Skin epidermis (tissue), 12 donors: Measurements from ENCODE around the gene KDSR.

Experiments used
- H3K27ac ChIP-seq, 21 experiments: fragments of 200-600 bp; sonication (generic) in 11 of 21; one replicate each; pipeline ENCODE4 v1.5.0; 2020; ENCODE audit warnings: mild to moderate bottlenecking in 3 of 21, inconsistent platforms in 2 of 21, moderate library complexity in 2 of 21
- H3K4me3 ChIP-seq, 7 experiments: fragments of 200-600 bp; sonication (generic) in 2 of 7; one replicate each; pipeline ENCODE4 v1.5.0; 2020; ENCODE audit warnings: inconsistent platforms in 2 of 7, mild to moderate bottlenecking in 2 of 7, moderate library complexity in 1 of 7

KDSR gene

GRCh38 chr18:63292831-63293683 is 73.9 kb downstream of the KDSR start:
- peak overlapping the region in 7 of 21 experiments; percentile 8 to 72 (median 31) for H3K27ac ChIP-seq

GRCh38 chr18:63291278-63291677 is 75.7 kb downstream of the KDSR start:
- Histone ChIP-seq H3K4me3 (no peak overlapping the region), H3K27ac (peak overlapping the region in 4 of 21 experiments; percentile 10 to 48 (median 44))

More at GRCh38 chr18:63292831-63293683, 73.9 kb downstream of the KDSR start:
- H3K4me3 ChIP-seq = no peak overlapping the region

- no peak overlapping the region for H3K4me3 ChIP-seq
- H3K27ac ChIP-seq = peak overlapping the region in 8 of 21 experiments; percentile 12 to 56 (median 46)
Observed at GRCh38 chr18:63290821-63291200, 76.2 kb downstream of the KDSR start.

- no peak overlapping the region for H3K4me3 ChIP-seq
- H3K27ac ChIP-seq = peak overlapping the region in 8 of 21 experiments; percentile 12 to 56 (median 46)
Observed at GRCh38 chr18:63290166-63290820, 76.7 kb downstream of the KDSR start.

GRCh38 chr18:63288311-63288710 is 78.7 kb downstream of the KDSR start:
- Histone ChIP-seq H3K27ac (peak overlapping the region in 6 of 21 experiments; percentile 7 to 44 (median 21)), H3K4me3 (no peak overlapping the region)

GRCh38 chr18:63287691-63288220 is 79.2 kb downstream of the KDSR start:
- Histone ChIP-seq H3K4me3 (no peak overlapping the region), H3K27ac (peak overlapping the region in 4 of 21 experiments; percentile 7 to 44 (median 27))

GRCh38 chr18:63286926-63287325 is 80.1 kb downstream of the KDSR start:
- no peak overlapping the region for H3K4me3 ChIP-seq
- peak overlapping the region in 2 of 21 experiments; percentile 32 to 44 for H3K27ac ChIP-seq

GRCh38 chr18:63284827-63285733 is 81.9 kb downstream of the KDSR start:
- no peak overlapping the region for H3K4me3 ChIP-seq
- H3K27ac ChIP-seq = peak overlapping the region in 1 of 21 experiments; percentile 62

GRCh38 chr18:63284173-63284799 is 82.7 kb downstream of the KDSR start:
- Histone ChIP-seq H3K27ac (peak overlapping the region in 1 of 21 experiments; percentile 62), H3K4me3 (no peak overlapping the region)

- peak overlapping the region in 1 of 21 experiments; percentile 9 for H3K27ac ChIP-seq
- no peak overlapping the region for H3K4me3 ChIP-seq
Observed at GRCh38 chr18:63283305-63284094, 83.5 kb downstream of the KDSR start.

- Histone ChIP-seq H3K4me3 (no peak overlapping the region), H3K27ac (peak overlapping the region in 1 of 21 experiments; percentile 9)
Observed at GRCh38 chr18:63282793-63283192, 84.2 kb downstream of the KDSR start.
